Activated T-cell treated with anti-CD3 and anti-CD28 coated beads for 4 hours (primary cell): ENCODE data around the gene UBE2H.
A peak's percentile ranks its signal among the peaks of the same experiment; 100 is the strongest.
"Not testable (repeated sequence)": the region's sequence is repeated elsewhere in the genome, so short reads cannot be mapped to it uniquely, and the experiment has no call there.

ENCODE experiments used
- DNase-seq: peaks from one replicate; pipeline ENCODE4 v3.0.0-alpha.2; 2020

The UBE2H gene

DNA sequence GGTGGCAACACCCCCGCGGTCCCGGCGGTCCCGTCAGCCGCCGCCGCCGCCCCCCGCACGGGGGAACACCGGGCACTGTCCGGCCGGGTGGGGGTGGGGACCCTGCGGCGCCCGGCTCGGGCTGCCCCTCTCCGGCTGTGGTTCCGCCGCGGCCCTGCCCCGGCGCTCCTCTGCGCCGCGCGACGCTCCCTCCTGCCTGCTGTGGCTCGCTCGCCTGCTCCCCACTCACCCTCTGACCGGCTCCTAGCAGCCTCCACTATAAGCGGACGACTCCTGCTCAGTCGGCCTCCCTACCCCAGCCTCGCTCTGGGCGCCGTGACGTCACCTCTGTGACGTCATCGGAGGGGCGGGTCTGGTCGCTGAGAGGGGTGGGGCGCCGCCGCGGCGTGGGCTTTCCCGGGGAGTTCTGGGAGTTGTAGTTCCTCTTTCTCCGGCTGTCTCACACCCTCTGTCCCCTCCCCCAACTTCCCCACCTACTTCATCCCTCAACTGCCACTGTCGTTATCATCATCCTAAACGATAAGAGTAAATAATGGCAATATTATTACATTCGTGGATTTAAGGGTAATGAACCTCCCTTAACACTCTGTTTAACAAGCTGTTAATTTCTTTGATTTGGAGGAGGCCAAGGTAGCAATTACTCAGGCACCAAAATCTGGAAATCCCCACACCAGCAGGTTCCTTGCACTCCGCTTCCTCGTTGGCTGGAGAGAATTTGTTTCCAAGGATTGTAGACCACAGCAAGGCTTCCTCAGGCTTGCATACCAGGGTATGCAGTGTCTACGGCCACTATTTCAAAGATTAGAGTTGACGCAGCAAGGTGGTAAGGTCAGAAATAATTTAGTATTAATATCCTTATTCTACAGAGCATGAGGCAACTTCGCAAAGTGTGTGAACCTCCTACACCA is at the start of gene UBE2H:
UBE2H (minus strand) TSS at position 308 of the 908 bp plus-strand sequence. CDS start 405 bp downstream, outside the sequence.
- peak; percentile 94 for DNase-seq

DNA sequence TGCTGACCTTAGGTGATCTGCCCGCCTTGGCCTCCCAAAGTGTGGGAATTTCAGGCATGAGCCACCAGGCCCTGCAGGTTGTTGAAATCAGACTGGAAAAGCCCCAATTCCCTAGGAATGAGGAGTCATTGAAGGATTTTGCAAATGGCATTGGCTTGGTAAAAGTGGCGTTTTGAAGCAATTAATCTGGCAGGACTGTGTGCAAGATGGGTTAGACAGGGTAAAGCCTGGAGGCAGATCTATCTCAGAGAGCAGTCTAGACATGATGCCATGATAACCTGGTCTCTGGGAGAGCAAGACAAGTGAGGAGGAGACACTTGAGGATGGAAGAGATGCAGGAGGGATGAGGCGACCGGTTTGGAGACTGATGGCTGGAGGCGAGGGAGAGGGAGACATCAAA is 45.7 kb upstream of the UBE2H start:
- DNase-seq: no peak

DNA sequence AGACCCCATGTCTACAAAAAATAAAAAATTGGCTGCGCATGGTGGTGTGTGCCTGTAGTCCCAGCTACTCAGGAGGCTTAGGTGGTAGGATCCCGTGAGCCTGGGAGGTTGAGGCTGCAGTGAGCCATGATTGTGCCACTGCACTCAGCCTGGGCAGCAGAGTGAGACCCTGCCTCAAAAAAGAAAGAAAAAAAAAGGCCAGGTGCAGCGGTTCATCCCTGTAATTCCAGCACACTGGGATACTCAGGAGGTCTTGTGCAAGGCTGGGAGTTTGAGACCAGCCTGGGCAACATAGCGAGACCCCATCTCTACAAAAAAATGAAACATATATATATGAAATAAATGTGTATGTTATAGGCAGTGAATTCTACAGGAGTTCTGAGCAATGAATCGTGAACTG is 44.5 kb upstream of the UBE2H start:
- DNase-seq: no peak

DNA sequence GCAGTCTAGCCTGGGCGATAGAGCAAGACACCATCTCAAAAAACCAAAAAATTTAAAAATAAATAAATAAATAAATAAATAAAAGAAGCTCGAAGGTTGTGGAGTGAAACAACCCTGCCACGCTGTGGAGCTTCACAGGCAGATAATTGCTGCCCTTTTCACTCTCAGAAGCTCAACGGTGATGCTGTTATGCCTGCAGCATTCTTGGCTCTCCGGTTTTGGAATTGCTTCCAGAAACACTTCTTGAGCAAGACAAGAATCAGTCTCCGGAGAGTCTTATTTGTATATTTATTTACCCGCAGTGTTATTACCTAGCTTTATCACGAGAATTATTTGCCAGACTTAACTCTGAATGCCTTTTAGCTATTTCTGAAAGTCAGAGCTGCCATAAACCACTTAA is 40.5 kb upstream of the UBE2H start:
- no peak for DNase-seq

DNA sequence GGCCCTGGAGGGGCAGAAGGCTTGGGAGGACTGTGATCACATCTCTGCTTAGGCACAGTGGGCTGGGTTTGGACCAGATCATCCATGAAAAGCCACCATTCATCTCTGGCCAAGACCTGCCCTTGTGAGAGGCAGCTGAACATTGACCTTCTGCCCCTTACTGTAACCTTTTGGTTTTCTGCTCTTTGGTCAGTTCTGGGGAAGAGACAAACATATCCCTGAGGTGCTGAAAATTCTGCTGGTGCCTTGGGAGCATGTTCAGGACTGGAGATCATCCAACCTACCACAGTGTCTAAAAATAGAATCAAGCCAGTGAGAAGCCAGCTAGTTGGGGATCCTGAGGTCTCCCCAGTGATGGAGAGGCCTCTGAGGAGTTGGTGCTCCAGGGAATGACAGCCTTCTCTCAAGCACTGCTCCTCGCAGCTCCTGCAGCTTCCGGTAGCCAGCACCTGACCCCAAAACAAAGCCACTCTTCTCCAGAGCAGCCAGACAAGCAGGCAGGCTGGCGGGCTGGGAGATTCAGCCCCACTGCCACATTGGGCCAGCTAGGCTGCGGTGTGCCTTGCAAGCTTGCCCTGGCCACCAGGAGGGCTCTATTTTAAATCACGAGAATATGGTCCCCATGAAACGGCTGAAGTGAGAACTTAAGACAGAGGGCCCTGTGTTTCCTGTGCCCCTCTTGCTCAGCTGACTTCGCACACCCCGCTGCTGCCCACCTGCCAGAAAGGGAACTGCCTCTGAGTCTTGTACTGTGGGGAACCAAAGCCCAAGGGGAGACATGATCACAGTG is 37.8 kb upstream of the UBE2H start:
- no peak for DNase-seq

DNA sequence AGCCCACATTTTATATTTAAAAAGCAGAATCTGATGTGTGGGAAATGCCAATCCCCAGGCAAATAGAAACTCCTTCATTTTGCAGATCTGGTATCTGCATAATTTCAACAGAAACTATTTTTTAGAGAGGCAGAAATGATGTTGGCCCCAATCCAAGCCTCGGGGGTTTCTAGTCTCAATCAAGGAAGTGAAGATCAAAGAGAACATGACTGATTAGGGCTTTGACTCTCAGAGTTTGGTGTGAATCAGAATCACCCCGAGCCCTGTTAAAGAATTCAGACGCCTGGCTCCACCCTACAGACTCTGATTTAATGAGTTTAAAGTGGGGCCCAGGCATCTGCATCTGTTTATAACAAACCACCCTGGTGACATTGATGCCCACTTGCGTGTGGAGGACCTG is 36.7 kb upstream of the UBE2H start:
- peak; percentile 4 for DNase-seq

DNA sequence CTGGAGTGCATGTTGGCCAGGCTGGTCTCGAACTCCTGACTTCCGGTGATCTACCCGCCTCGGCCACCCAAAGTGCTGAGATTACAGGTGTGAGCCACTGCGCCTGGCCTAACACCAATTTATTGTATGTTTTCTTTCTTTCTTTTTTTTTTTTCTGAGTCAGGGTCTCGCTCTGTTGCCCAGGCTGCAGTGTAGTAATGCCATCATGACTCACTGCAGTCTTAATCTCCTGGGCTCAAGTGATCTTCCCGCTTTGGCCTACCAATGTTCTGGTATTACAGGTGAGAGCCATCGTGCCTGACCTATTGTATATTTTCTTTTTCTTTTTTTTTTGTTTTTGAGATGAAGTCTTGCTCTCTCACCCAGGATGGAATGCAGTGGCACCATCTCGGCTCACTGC is 33.8 kb upstream of the UBE2H start:
- no peak for DNase-seq

DNA sequence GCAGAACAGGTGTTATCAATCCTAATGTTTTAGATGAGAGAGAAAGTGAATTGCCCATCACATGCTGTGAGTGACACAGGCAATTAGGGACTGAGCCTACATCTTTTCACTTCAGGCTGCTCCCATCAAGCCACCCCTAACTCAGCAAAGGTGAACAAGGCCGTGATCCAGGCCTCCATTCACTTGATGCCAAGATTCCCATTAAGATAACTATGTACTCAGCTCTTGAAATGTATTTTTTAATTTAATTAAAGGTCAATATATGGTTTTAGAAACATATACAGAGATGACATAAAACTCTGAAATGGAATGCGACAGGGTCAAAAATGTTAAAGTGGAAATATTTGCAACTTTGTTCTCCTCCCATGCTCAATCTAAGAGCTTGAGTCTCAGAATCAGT is 27.9 kb upstream of the UBE2H start:
- DNase-seq: no peak

DNA sequence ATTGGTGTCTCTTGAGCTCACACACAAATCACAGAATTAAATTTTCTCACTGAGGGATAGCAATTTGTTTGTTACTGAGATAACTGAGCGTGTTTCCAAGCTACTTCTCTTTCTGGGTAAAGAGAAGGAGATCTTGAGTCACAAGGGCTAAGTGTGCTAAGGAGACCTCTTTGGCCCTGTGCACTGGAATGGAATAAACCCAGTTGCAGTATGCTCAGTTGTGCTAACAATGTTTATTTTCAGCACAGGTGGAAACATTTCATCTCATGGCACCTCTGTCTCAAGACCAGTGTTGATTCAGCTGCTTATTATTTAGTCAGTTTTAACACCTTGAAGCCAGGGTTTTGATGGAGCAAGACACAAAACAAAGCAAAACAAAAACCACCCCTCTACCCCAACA is 22.5 kb upstream of the UBE2H start:
- DNase-seq: no peak

DNA sequence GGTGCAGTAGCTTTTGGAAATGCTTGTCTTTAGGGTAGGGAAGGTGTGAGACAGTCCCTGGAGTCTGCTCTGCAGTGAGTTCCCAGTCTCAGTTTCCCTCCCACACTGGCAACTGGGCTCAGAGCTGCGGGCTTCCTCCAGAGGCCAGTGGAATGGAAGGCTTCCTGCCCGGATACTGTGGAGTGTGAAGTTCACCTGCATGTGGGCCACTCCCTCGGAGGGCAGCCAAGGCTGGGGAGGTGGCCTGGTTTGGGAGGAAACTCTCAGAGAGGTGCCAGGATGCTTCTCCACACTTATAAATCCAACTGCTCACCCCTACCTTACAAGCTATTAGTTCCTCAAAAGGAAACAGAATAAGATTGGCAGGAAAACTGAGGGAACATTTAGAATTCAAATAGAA is 18.1 kb upstream of the UBE2H start:
- no peak for DNase-seq

DNA sequence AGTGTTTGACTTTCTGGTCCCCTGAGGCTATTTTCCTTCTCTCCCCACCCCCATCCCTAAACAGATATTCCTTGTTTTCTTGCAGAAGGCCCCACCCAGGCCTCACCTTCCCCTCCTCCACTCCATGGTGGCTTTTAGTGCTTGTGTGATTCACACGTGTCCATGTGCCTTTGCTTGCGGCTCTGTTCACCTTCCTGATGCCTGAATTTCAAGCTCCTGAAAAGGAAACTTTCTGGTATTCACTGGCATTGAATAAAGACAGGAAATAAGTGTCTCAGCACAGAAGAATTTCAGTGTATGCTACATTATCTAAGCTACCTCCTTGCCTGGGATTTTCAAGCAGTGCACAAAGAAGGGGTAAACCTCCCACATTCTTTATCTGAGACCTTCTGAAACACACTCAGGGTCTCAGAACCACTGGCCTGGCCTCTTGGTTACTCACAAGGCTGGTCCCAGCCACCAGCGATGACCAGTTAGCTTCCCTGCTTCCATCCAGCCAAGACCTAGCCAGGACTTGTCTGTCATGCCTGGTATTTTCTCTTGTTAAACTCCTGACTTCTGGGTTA is 17.2 kb upstream of the UBE2H start:
- DNase-seq: no peak

DNA sequence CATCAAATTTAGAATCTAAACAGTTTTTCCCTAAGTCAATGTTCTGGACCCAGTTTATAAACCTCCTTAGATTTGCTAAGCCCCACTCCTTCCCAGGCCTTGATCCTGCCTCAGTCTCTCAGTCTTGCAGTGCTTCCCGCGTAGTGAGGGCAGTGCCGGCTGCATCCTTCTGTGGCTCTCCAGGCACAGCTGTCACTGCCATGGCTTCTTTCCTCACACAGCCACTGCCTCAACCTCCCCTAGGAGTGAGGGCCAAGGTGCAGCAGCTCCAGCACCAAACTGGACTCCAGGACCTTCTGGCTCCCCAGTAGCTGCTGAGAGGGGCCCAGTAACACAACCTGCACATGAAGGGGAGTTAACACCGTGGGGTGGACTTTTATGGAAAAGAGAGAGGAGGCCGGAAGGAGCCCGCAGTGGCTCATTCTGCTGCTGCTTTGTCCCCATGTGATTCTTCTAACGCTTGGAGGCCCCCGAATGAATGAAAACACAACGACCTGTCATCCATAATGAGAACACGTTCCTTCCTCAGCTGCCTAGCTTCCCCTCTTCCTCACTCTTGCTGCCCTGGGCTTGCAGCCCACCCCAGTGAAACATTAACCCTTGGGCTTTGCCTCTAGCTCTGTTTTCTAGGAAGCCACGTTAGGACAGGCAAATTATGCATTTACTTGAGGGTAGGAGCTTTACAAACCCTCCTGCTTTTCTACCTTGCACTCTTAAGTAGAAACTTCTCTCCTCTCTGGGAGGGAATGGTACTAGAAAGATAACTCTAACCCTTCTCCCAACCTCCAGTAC is 16.0 kb upstream of the UBE2H start:
- DNase-seq: no peak

DNA sequence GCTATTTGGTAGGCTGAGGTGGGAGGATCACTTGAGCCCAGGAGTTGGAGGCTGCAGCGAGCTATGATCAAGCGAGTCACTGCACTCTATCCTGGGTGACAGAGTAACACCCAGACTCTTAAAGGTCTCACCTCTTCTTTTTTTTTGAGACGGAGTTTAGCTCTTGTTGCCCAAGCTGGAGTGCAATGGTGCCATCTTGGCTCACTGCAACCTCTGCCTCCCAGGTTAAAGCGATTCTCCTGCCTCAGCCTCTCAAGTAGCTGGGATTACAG is 7.4 kb upstream of the UBE2H start:
- not testable (repeated sequence) for DNase-seq

DNA sequence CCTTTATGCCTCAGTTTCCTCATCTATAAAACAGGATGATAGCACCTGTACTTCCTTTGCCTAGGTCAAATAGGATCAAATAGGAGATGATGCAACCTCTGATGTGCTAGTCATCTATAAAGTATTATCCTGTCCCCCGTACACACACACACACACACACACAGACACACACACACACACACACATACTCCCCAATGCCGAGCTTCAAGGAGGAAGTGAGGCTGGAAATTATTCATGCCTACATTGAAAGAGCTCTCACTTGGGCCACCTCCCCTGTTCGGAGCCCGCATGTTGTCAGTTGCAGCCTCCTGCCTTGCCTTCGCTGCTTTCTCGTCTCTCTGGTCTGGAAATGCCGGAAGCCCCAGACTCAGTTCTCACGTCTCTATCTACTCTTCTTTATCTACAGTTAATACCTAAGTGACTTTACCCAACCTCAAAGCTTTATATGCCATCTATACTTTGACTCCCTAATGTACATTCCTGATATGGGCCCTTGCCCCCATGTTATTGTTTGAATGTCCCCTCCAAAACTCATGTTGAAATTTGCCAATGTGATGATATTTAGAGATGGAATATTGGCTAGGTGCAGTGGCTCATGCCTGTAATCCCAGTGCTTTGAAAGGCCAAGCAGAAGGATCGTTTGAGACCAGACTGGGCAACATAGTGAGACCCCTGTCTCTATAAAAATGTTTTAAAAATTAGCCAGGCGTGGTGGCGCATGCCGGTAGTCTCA is 6.9 kb upstream of the UBE2H start:
- DNase-seq: no peak

DNA sequence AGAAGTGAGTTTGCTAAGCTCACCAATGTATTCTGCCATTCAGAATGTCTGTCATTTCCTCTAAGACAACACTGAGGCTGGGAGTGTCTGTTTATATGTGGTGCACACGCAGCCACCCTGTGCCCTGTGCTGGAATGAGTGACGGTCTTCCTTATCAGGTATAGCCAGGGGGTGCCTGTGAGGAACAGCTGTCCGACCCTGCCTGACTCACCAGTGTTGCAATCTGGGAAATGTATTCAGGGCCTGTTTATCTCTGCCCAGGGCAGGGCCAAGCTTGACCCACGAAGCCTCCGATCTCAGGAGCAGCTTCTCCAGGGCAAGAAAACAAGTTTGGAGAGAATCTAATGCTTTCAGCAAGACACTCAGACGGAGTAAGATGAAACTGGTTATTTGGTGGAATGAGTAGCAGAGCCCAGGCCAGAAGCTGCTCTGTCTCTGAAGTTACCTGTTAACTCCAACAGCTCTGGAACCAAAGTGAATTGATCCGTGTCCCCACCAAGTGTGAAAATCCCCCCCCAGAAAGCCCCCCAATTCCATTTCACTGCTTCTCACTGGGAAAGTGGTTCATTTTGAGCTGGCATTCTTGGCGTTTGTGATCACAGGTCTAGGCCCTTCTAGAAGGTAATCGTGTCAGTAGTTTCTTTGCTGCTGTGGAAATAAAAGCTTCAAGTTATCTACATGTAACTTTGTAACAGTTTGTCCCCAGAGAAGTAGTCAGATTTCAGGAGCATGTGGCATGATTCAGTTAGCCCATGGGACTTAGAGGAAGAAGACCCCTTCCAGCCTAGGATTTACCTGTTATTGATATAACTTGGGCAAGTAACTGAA is 6.1 kb upstream of the UBE2H start:
- DNase-seq: no peak

DNA sequence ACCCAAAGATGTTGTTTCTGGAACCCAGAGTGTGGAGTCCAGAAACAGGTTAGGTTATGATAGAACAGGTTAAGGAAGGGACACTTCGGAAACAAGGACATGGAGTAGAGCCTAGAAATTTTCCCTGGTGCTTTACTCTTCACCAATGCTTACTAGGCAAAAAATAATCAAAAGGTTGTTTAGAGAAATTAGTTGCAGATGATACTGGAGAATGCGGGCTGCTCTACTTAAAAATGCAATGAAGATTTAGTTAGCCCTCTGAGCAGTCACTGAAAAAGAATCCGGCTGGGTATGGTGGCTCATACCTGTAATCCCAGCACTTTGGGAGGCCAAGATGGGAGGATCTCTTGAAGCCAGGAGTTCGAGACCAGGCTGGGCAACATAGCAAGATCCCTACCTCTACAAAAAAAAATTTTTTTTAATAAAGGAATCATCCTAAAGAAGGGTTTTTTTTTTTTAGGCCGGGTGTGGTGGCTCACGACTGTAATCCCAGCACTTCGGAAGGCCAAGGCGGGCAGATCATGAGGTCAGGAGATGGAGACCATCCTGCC is 3.3 kb upstream of the UBE2H start:
- no peak for DNase-seq

DNA sequence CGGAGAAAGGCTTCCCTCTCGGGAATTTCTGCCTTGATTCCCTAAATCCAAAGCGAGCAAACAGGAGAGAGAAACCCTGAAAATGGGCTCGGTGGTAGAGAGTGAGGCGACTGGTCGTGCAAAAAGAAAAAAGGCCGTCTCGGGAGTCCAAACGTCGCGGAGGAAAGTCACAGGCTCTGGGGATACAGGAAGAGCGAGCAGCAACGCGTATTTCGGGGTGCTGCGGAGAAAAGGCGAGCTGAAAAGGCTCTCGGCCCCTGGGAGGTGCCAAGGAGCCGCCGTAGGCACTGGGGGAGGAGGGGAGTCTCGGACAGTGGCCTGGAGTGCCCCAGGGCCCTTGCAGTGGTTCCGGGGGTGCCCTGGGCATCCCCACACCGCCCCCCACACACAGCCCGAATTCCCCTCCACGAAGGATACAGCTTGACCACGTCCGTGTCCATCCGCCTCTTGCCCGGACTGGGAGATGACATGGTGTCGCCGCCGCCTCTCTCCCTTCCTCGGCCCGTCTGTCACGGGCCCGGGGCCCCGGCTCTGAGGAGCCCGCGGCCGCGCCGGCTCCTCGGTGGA is 591 bp downstream of the UBE2H start:
- peak; percentile 2 for DNase-seq

DNA sequence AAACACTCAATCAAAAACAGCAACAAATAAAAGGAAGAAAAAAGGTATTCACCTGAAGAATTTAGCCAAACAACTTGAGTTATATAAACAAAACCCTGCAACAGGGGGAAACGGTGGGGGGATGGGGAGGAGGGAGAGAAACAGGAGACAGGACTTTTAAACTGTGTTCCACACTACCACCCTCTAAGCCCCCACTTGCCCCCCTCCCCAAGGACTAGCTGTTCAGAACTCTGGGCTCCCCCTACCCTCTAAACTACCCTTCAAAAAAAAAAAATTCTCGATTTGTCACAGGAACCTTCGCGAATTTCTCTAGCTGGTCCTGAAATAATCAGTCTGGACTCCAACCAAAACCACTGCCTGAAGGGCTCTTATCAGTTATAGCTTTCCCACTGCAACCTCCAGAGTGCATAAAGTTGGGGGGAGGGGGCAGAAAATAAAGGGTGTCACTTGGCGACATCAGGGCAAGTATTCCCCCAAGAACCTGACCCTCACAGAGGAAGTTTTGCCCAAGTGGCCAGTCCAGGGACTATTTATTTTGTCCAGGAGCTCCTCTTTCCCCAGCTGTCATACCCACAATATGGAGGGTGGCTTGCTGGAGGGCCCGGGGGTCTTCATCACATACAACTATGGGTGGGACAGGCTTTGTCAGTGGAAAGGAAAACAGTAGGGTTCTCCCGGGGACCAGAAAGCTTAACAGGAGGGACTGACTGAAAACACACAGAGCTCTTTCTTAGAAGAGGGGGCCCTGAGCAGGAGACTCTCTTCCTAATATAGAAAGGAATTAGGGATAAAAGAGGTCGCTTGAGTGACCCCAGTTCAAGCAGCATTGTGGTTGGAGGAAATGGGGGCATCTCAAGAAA is 1.3 kb downstream of the UBE2H start:
- DNase-seq: peak; percentile 3

DNA sequence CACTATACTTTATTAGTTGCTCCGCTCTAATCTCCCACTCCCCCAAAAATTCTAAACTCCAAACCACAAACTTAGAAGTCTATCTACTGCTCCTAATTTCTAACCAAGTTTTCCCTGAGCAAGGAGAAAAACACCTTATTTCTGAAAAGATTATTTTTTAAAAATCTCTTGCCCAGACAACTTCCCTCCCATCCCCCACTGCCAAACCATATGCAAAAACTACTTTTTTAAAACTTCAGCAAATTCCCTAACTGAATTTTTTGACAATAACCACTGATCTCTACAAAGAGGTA is 1.9 kb downstream of the UBE2H start:
- DNase-seq: no peak
